IMR-90 (cell line): ENCODE results near the gene OXSR1. TPM values are rescaled to one million over a fixed set of nuclear protein-coding genes. Genes with fewer than 3 reads are reported as not detected.

Source experiments
- ATAC-seq: fragments of 200-7000 bp; cut with Tn5 transposase; 2 replicates; pipeline ENCODE4 v1.9.1; 2020; ENCODE audit warnings: low read depth, mild to moderate bottlenecking, moderate library complexity
- BruUV-seq: library from RNA; stranded (reverse); fragments of 400-500 nt; replicated peaks from 2 replicates; lab custom pipeline; 2021; lab: Mats Ljungman, UMichigan
- CTCF ChIA-PET: fragments of 300-600 bp; formaldehyde crosslinking; extraction: SDS; loops from one replicate; lab custom pipeline; 2021; ENCODE audit warnings: antibody characterized with exemption; lab: Yijun Ruan, JAX
- POLR2A ChIA-PET: fragments of 300-600 bp; sonication (Branson Sonifier 250); formaldehyde crosslinking; loops from one replicate; lab custom pipeline; 2022; ENCODE audit warnings: antibody characterized with exemption; ENCODE audit not compliant: unreplicated experiment; lab: Charles Lee
- DNase-seq: peaks from one replicate; pipeline ENCODE4 v3.0.0; 2013
- H2AFZ ChIP-seq: replicated peaks from 2 replicates; pipeline ENCODE3; 2013; ENCODE audit warnings: low read length, mild to moderate bottlenecking; ENCODE audit not compliant: poor library complexity
- H2AK5ac ChIP-seq: 2 replicates; pipeline ENCODE4 v1.6.1; 2013; ENCODE audit warnings: low read depth, low read length, inconsistent platforms
- H2AK9ac ChIP-seq: replicated peaks from 2 replicates; pipeline ENCODE3; 2013; ENCODE audit warnings: mild to moderate bottlenecking, low read depth, low read length, moderate library complexity; ENCODE audit not compliant: poor library complexity
- H2BK120ac ChIP-seq: 2 replicates; pipeline ENCODE4 v1.6.1; 2013; ENCODE audit warnings: low read depth, low read length, inconsistent platforms
- H2BK15ac ChIP-seq: 3 replicates; pipeline ENCODE4 v1.6.1; 2013; ENCODE audit warnings: low read depth, low read length, inconsistent platforms
- H2BK20ac ChIP-seq: 2 replicates; pipeline ENCODE4 v1.6.1; 2013; ENCODE audit warnings: low read depth, mild to moderate bottlenecking, inconsistent platforms, low read length, moderate library complexity
- H2BK5ac ChIP-seq: 2 replicates; pipeline ENCODE4 v1.6.1; 2013; ENCODE audit warnings: mild to moderate bottlenecking, low read depth, low read length, inconsistent platforms; ENCODE audit not compliant: poor library complexity, severe bottlenecking
- H3K14ac ChIP-seq: replicated peaks from 2 replicates; pipeline ENCODE4 v1.6.1; 2013; ENCODE audit warnings: low read depth, low read length, inconsistent platforms
- H3K18ac ChIP-seq: 2 replicates; pipeline ENCODE4 v1.6.1; 2013; ENCODE audit warnings: low read depth, low read length, control low read depth
- H3K23ac ChIP-seq: 2 replicates; pipeline ENCODE4 v1.6.1; 2013; ENCODE audit warnings: low read depth, low read length, inconsistent platforms
- H3K27ac ChIP-seq: 2 replicates; pipeline ENCODE4 v1.5.1; 2013; ENCODE audit warnings: mild to moderate bottlenecking, control low read depth, low read length; ENCODE audit not compliant: insufficient read depth
- H3K27me3 ChIP-seq: 2 replicates; pipeline ENCODE4 v1.6.1; 2013; ENCODE audit warnings: low read length; ENCODE audit not compliant: control insufficient read depth, insufficient read depth
- H3K36me3 ChIP-seq: 2 replicates; pipeline ENCODE4 v1.6.1; 2013; ENCODE audit warnings: low read length, mixed read lengths; ENCODE audit not compliant: control insufficient read depth, insufficient read depth
- H3K4ac ChIP-seq: 2 replicates; pipeline ENCODE4 v1.6.1; 2013; ENCODE audit warnings: low read depth, low read length, inconsistent platforms
- H3K4me1 ChIP-seq: 2 replicates; pipeline ENCODE4 v1.6.1; 2013; ENCODE audit warnings: low read length, mixed read lengths; ENCODE audit not compliant: control insufficient read depth, insufficient read depth
- H3K4me2 ChIP-seq: 2 replicates; pipeline ENCODE4 v1.6.1; 2013; ENCODE audit warnings: low read depth, mild to moderate bottlenecking, control low read depth, low read length, moderate library complexity
- H3K4me3 ChIP-seq: 2 replicates; pipeline ENCODE4 v1.5.1; 2013; ENCODE audit warnings: low read depth, mild to moderate bottlenecking, control low read depth, low read length, moderate library complexity; ENCODE audit not compliant: insufficient read depth
- H3K56ac ChIP-seq: 2 replicates; pipeline ENCODE4 v1.6.1; 2013; ENCODE audit warnings: low read length, inconsistent platforms; ENCODE audit not compliant: insufficient read depth; ENCODE audit errors: extremely low read depth
- H3K79me1 ChIP-seq, 2 experiments: 2 replicates each; pipeline ENCODE4 v1.6.1; 2013; ENCODE audit warnings: low read length in 2 of 2, inconsistent platforms in 1 of 2, low read depth in 1 of 2
- H3K9ac ChIP-seq: 2 replicates; pipeline ENCODE4 v1.6.1; 2013; ENCODE audit warnings: low read depth, low read length, control low read depth
- H3K9me1 ChIP-seq: 2 replicates; pipeline ENCODE4 v1.6.1; 2013; ENCODE audit warnings: low read length, inconsistent platforms; ENCODE audit not compliant: insufficient read depth
- H3K9me3 ChIP-seq: 2 replicates; pipeline ENCODE4 v1.6.1; 2013; ENCODE audit warnings: low read length; ENCODE audit not compliant: control insufficient read depth, insufficient read depth
- H4K20me1 ChIP-seq: 2 replicates; pipeline ENCODE4 v1.6.1; 2013; ENCODE audit warnings: low read length, inconsistent platforms; ENCODE audit not compliant: insufficient read depth
- H4K5ac ChIP-seq: 2 replicates; pipeline ENCODE4 v1.6.1; 2013; ENCODE audit warnings: mild to moderate bottlenecking, low read depth, low read length, control low read depth
- H4K8ac ChIP-seq, 2 experiments: 2 replicates each; pipeline ENCODE4 v1.6.1; 2013; ENCODE audit warnings: low read depth in 2 of 2, low read length in 2 of 2, control low read depth in 1 of 2, inconsistent platforms in 1 of 2
- H4K91ac ChIP-seq: 2 replicates; pipeline ENCODE4 v1.6.1; 2013; ENCODE audit warnings: low read depth, low read length, inconsistent platforms; ENCODE audit not compliant: insufficient read depth
- BHLHE40 ChIP-seq: fragments of 150-350 bp; IDR thresholded peaks from 2 replicates; pipeline ENCODE4 v1.6.1; 2016; ENCODE audit warnings: mild to moderate bottlenecking, low read depth, low read length
- CEBPB ChIP-seq: IDR thresholded peaks from 2 replicates; pipeline ENCODE4 v1.6.1; 2012; ENCODE audit warnings: low read depth, low read length, improper control_type of control experiment
- CHD1 ChIP-seq: IDR thresholded peaks from 2 replicates; pipeline ENCODE4 v1.6.1; 2012; ENCODE audit warnings: low read depth, low read length, improper control_type of control experiment
- CTCF ChIP-seq: conservative IDR thresholded peaks from 2 replicates; pipeline ENCODE4 v1.5.1; 2012; ENCODE audit warnings: mild to moderate bottlenecking, low read depth, low read length, improper control_type of control experiment
- ELK1 ChIP-seq: fragments of 150-350 bp; IDR thresholded peaks from 2 replicates; pipeline ENCODE4 v1.6.1; 2016; ENCODE audit warnings: low read depth, mild to moderate bottlenecking, low read length, moderate library complexity, borderline replicate concordance
- FOS ChIP-seq: fragments of 150-350 bp; IDR thresholded peaks from 2 replicates; pipeline ENCODE4 v1.6.1; 2016; ENCODE audit warnings: low read depth, low read length
- MAFK ChIP-seq: IDR thresholded peaks from 2 replicates; pipeline ENCODE4 v1.6.1; 2012; ENCODE audit warnings: low read depth, low read length, improper control_type of control experiment
- MXI1 ChIP-seq: IDR thresholded peaks from 2 replicates; pipeline ENCODE4 v1.6.1; 2012; ENCODE audit warnings: low read depth, mild to moderate bottlenecking, low read length, moderate library complexity, borderline replicate concordance
- NFE2L2 ChIP-seq: fragments of 150-350 bp; IDR thresholded peaks from 2 replicates; pipeline ENCODE4 v1.6.1; 2016; ENCODE audit warnings: low read depth, mild to moderate bottlenecking, low read length
- POLR2A ChIP-seq: IDR thresholded peaks from 2 replicates; pipeline ENCODE4 v1.6.1; 2012; ENCODE audit warnings: mild to moderate bottlenecking, low read depth, low read length
- RAD21 ChIP-seq: IDR thresholded peaks from 2 replicates; pipeline ENCODE4 v1.6.1; 2012; ENCODE audit warnings: low read length, improper control_type of control experiment
- RCOR1 ChIP-seq: IDR thresholded peaks from 2 replicates; pipeline ENCODE4 v1.6.1; 2012; ENCODE audit warnings: mild to moderate bottlenecking, low read length, improper control_type of control experiment; ENCODE audit not compliant: insufficient replicate concordance
- RFX5 ChIP-seq: IDR thresholded peaks from 2 replicates; pipeline ENCODE4 v1.8.0; 2012; ENCODE audit warnings: low read depth, mild to moderate bottlenecking, low read length, moderate library complexity
- SMC3 ChIP-seq: fragments of 150-350 bp; IDR thresholded peaks from 2 replicates; pipeline ENCODE4 v1.6.1; 2016; ENCODE audit warnings: low read depth, mild to moderate bottlenecking, antibody characterized with exemption, low read length, moderate library complexity
- USF2 ChIP-seq: fragments of 150-350 bp; IDR thresholded peaks from 2 replicates; pipeline ENCODE4 v1.6.1; 2017; ENCODE audit warnings: mild to moderate bottlenecking, antibody characterized with exemption, low read length, low read depth
- WGBS, 2 experiments: methylation state at CpG; one replicate each; pipeline versions ENCODE4 v1.1.5 to v1.1.7; 2013; ENCODE audit warnings: missing lambda C conversion rate in 2 of 2; ENCODE audit not compliant: insufficient read length in 1 of 2; ENCODE audit errors: extremely low coverage in 2 of 2; 5-methylcytosine and 5-hydroxymethylcytosine counted together
- dilution Hi-C: fragments of 300-500 bp; cut with HindIII; formaldehyde crosslinking; loops from one replicate; pipeline ENCODE4 v1.14.3; 2018; ENCODE audit warnings: low sequenced_read_pairs; ENCODE audit not compliant: unreplicated experiment
- in situ Hi-C: fragments of 300-500 bp; cut with MboI; formaldehyde crosslinking; loops from 3 replicates; pipeline ENCODE4 v1.14.3; 2019; ENCODE audit warnings: low sequenced_read_pairs, inconsistent platforms, mixed read lengths
- intact Hi-C: fragments of 100-400 bp; cut with micrococcal nuclease; formaldehyde crosslinking; loops from 2 replicates; pipeline ENCODE4 v1.10.0; 2022
- polyA plus RNA-seq, 3 experiments: library from polyadenylated mRNA; depleted of rRNA; stranded (reverse); fragments of >200 nt; gene quantifications; 2 replicates each; pipeline ENCODE4 v1.2.3, GENCODE V29; 2012; ENCODE audit warnings: low replicate concordance in 1 of 3
- total RNA-seq: library from RNA; depleted of rRNA; stranded (reverse); fragments of >200 nt; gene quantifications from 2 replicates; pipeline ENCODE4 v1.2.3, GENCODE V29; 2012

OXSR1 gene
- total and polyA plus RNA-seq, 2 of the 4 experiments (the other 2 are of a cell fraction) = 32.9 to 37.6 TPM

GRCh38 chr3:38250198-38250597, 84.9 kb downstream of the OXSR1 start (continued):
- no peak for TF ChIP-seq RAD21

GRCh38 chr3:38251197-38251596, 85.9 kb downstream of the OXSR1 start:
- POLR2A ChIA-PET = no interaction called here
- TF ChIP-seq POLR2A (no peak), USF2 (no peak), MAFK (no peak), MXI1 (no peak), CTCF (no peak), SMC3 (no peak), ELK1 (no peak), RCOR1 (no peak), NFE2L2 (no peak), FOS (no peak), RFX5 (no peak), RAD21 (no peak), CEBPB (no peak), CHD1 (no peak), BHLHE40 (no peak)

More at GRCh38 chr3:38251197-38251596, 85.9 kb downstream of the OXSR1 start:
- no peak overlapping the region for H3K56ac ChIP-seq
- no peak overlapping the region for H3K23ac ChIP-seq
- intact Hi-C loops (no loop called here), in situ Hi-C loops (no loop called here), dilution Hi-C loops (no loop called here)
- no peak overlapping the region for H3K4me3 ChIP-seq
- no peak overlapping the region for H2BK15ac ChIP-seq
- no peak for ATAC-seq
- H4K91ac ChIP-seq = no peak overlapping the region
- no peak overlapping the region for H2BK120ac ChIP-seq
- H2AK5ac ChIP-seq = no peak overlapping the region
- H3K9me3 ChIP-seq = no peaks in the 10 kb centered on the region
- no peak overlapping the region for H4K8ac ChIP-seq
- H3K79me1 ChIP-seq = peaks cover 31 to 34% of the 10 kb centered on the region in 2 experiments
- H3K27ac ChIP-seq = no peak overlapping the region
- WGBS, 2 experiments = no CpG with 5 or more reads among the region's 4 CpGs
- peaks cover 3% of the 10 kb centered on the region; the same call in 1 of the 2 replicates for H3K9me1 ChIP-seq
- BruUV-seq = no TSS peak
- H2BK20ac ChIP-seq = no peak overlapping the region
- CTCF ChIA-PET = no interaction called here
- no peak overlapping the region for H2AFZ ChIP-seq
- no peak overlapping the region for H3K4me2 ChIP-seq
- no peak overlapping the region for H3K14ac ChIP-seq
- no peak overlapping the region for H3K18ac ChIP-seq
- H4K5ac ChIP-seq = no peak overlapping the region
- H3K9ac ChIP-seq = no peak overlapping the region
- H3K36me3 ChIP-seq = peaks cover 32% of the 10 kb centered on the region
- no peak overlapping the region for H2BK5ac ChIP-seq
- no peak for DNase-seq
- no peaks in the 10 kb centered on the region for H3K27me3 ChIP-seq
- H3K4me1 ChIP-seq = no peaks in the 10 kb centered on the region; the same call in 1 of the 2 replicates
- no peak overlapping the region for H3K4ac ChIP-seq
- no peak overlapping the region for H2AK9ac ChIP-seq
- peaks cover 5% of the 10 kb centered on the region; the same call in 1 of the 2 replicates for H4K20me1 ChIP-seq
